Colonic mucosa (tissue), 4 donors: ENCODE data around the gene CASD1. TPM values are rescaled to one million over a fixed set of nuclear protein-coding genes. Genes with fewer than 3 reads are reported as not detected.

Experiments
- DNase-seq: peaks from one replicate; pipeline ENCODE4 v3.0.0-alpha.2; 2020
- H3K27ac ChIP-seq: fragments of 200-600 bp; one replicate; pipeline ENCODE4 v1.8.0; 2021
- H3K27me3 ChIP-seq: fragments of 200-600 bp; one replicate; pipeline ENCODE4 v1.8.0; 2021
- H3K36me3 ChIP-seq: fragments of 200-600 bp; one replicate; pipeline ENCODE4 v1.8.0; 2021
- H3K4me1 ChIP-seq: fragments of 200-600 bp; one replicate; pipeline ENCODE4 v1.8.0; 2021; ENCODE audit warnings: mild to moderate bottlenecking
- H3K4me3 ChIP-seq: fragments of 200-600 bp; one replicate; pipeline ENCODE4 v1.8.0; 2021
- H3K9ac ChIP-seq, 2 donors: one replicate each; pipeline ENCODE4 v1.7.0; 2013; ENCODE audit warnings: control low read depth in 2 of 2, low read depth in 2 of 2, low read length in 2 of 2
- H3K9me3 ChIP-seq: fragments of 200-600 bp; one replicate; pipeline ENCODE4 v1.8.0; 2021
- CTCF ChIP-seq: fragments of 200-600 bp; IDR thresholded peaks from one replicate; pipeline ENCODE4 v1.8.0; 2022; ENCODE audit warnings: antibody characterized with exemption, mild to moderate bottlenecking
- intact Hi-C: fragments of 100-400 bp; cut with DNase I; formaldehyde crosslinking; loops from one replicate; pipeline ENCODE4 v1.14.1; 2022
- total RNA-seq, 2 donors: library from RNA; stranded (reverse); fragmentation: NEBNext Ultra II Directional in 1 of 2; extraction: Animal tissue kit (Norgen Biotek cat#: 25700) in 1 of 2; gene quantifications; one replicate each; pipeline ENCODE4 v1.2.1, GENCODE V29; 2021
- donor health status: healthy.
- donor health status: DM: no; HTN: no; CAD: no.
- donor health status: DM: no; HTN: no; CAD: no.

Gene CASD1
- total RNA-seq, 2 donors from 2014 or later, result 39.7 to 54.4 TPM

GRCh38 chr7:94579470-94579869 lies 69.9 kb downstream of the CASD1 start:
- intact Hi-C loops, result no loop called here
- TF ChIP-seq CTCF, result no peak
- no peaks in the 10 kb centered on the region for H3K4me1 ChIP-seq
- no peaks in the 10 kb centered on the region for H3K27me3 ChIP-seq
- no peaks in the 10 kb centered on the region for H3K36me3 ChIP-seq
- no peak for DNase-seq
- H3K9ac ChIP-seq, result no peak overlapping the region
- no peak overlapping the region for H3K27ac ChIP-seq
- H3K9me3 ChIP-seq, result no peaks in the 10 kb centered on the region
- no peak overlapping the region for H3K4me3 ChIP-seq

- intact Hi-C loops, result no loop called here
- no peaks in the 10 kb centered on the region for H3K27me3 ChIP-seq
- no peak overlapping the region for H3K4me3 ChIP-seq
- H3K36me3 ChIP-seq, result no peaks in the 10 kb centered on the region
- no peak for TF ChIP-seq CTCF
- no peak for DNase-seq
- H3K9ac ChIP-seq, result no peak overlapping the region
- H3K4me1 ChIP-seq, result no peaks in the 10 kb centered on the region
- H3K9me3 ChIP-seq, result no peaks in the 10 kb centered on the region
- no peak overlapping the region for H3K27ac ChIP-seq
These were observed 71.0 kb downstream of the CASD1 start for GRCh38 chr7:94580601-94581000.

- H3K9ac ChIP-seq, result no peak overlapping the region
- no peaks in the 10 kb centered on the region for H3K36me3 ChIP-seq
- TF ChIP-seq CTCF, result no peak
- H3K9me3 ChIP-seq, result no peaks in the 10 kb centered on the region
- H3K4me1 ChIP-seq, result no peaks in the 10 kb centered on the region
- intact Hi-C loops, result no loop called here
- no peak for DNase-seq
- no peaks in the 10 kb centered on the region for H3K27me3 ChIP-seq
- H3K4me3 ChIP-seq, result no peak overlapping the region
- H3K27ac ChIP-seq, result no peak overlapping the region
These were observed 74.5 kb downstream of the CASD1 start for GRCh38 chr7:94584113-94584512.

- Histone ChIP-seq H3K9ac (no peak overlapping the region), H3K36me3 (no peaks in the 10 kb centered on the region), H3K9me3 (no peaks in the 10 kb centered on the region), H3K27me3 (no peaks in the 10 kb centered on the region), H3K4me3 (no peak overlapping the region), H3K27ac (no peak overlapping the region), H3K4me1 (no peaks in the 10 kb centered on the region)
- no peak for TF ChIP-seq CTCF
- intact Hi-C loops, result no loop called here
- no peak for DNase-seq
These were observed 78.5 kb downstream of the CASD1 start for GRCh38 chr7:94588075-94588474.

- Histone ChIP-seq H3K27me3 (no peaks in the 10 kb centered on the region), H3K4me1 (no peaks in the 10 kb centered on the region), H3K36me3 (no peaks in the 10 kb centered on the region), H3K27ac (no peak overlapping the region), H3K9me3 (no peaks in the 10 kb centered on the region), H3K9ac (no peak overlapping the region), H3K4me3 (no peak overlapping the region)
- TF ChIP-seq CTCF, result no peak
- DNase-seq, result no peak
- intact Hi-C loops, result no loop called here
These were observed 81.0 kb downstream of the CASD1 start for GRCh38 chr7:94590526-94591162.
